Frontal cortex (tissue), 4 donors: ENCODE measurements around the gene UBL4A. TPM values are rescaled to one million over a fixed set of nuclear protein-coding genes. Genes with fewer than 3 reads are reported as not detected.

Source experiments
- DNase-seq, 2 donors: peaks; one replicate each; pipeline ENCODE4 v3.0.0; 2012; ENCODE audit warnings: low spot score in 2 of 2
- FAIRE-seq: peaks from 2 replicates; lab custom pipeline; 2012; peaks lifted over from hg19 to GRCh38; lab: Jason Lieb, UNC
- total RNA-seq: library from RNA; depleted of rRNA; stranded (reverse); fragments of >200 nt; gene quantifications from one replicate; pipeline ENCODE4 v1.2.3, GENCODE V29; 2014
- donor health status: control.
- donor health status: control.
- donor health status: control.

The UBL4A gene
- 39.1 TPM for total RNA-seq

DNA sequence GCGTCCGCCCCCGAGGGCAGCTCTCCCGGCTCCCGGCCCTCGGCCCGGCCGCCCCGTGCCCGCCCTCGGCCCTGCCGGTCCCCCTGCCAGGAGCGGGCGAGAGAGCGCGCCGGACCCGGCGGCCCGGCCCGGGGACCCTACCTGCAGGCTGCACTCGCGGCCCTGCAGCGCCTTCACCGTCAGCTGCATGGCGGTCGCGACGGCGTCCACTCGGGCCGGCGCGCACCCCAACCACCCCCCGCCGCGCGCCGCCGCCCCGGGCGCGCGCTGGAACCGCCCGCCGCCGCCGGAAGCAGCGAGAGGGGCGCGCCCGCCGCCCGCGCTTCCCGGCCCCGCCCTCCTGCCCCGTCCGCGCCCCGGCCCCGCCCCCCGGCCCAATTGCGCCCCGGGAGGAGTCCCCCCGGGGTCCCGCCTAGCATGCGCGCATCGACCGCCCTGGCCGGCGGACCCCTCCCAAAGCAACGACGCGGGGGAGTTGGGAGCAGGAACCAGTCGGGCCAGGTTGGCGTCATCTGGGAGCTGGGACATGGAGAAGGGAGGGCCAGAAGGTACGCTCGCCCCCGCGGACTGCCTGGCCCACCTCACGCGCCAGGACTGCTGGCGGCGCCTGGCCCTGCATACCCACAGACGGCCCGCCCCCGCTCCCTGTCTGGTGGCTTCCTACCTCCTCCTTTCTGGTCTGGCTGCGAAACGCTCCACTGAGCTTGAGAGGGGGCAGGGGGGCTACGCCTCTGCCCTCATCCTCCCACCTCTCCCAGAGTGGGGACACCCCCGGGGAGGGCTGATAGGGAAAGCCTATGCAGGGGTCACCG, at the start of gene UBL4A:
TSS of gene UBL4A (minus strand) at position 220 of the 812 bp plus-strand sequence. CDS start at position 189, 31 bp downstream.
- no peak for FAIRE-seq
- DNase-seq, result peak; percentile 66 to 74

DNA sequence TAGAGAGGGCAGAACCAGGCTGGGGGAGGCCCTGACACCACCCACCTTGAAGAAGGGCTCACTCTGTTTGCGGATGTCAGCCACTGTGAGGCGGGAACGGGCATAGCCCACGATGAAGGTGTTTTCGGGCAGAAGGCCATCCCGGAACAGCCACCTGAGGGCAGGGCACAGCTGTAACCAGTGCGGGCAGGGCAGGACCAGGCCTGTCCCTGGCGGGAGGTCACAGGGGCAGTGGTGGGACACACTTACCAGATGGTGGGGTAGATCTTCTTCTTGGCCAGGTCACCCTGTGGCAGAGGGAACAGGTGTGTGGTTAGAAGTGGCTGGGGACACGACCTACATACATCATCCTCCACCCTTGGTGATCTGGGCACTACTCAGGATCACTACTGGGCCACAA, 49.5 kb upstream of the UBL4A start:
- FAIRE-seq, result no peak
- no peak for DNase-seq

DNA sequence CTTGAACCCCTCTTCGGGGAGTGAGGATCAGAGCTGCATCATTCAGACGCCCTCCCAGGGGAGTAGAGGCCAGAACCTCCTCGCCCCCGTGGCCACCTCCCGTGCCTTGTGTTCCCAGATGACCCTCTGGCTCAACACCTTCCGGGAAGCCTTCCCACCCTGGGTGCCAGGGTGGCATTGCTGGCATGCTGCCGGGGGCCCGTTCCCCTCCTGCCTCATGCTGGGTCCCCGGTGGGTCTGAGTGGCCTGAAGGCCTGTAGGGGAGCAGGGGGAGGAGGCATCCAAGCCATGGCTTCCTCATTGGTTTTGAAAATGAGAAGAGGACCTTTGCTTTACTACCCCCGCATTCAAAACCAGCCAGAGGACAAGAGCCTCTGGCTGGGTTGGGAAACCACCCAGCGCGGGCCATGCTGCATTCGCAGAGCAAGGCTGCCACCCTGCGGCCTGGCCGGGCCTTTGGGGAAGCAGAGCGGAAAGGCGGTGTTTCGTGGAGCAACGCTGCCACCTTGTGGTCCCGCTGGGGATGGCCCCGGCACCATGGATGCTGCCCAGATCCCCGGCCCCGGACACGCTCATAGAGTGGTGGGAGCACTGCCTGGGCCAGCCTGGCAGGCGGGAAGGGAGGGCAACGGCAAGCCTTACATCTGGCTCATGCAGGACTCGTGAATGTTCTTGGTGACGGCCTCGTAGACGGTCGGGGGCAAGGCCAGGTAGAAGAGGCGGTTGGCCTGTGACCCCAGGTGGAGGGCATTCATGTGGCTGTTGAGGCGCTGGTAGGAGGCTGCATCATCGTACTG, 48.3 kb upstream of the UBL4A start:
- FAIRE-seq (no peak), DNase-seq (peak; percentile 86)

DNA sequence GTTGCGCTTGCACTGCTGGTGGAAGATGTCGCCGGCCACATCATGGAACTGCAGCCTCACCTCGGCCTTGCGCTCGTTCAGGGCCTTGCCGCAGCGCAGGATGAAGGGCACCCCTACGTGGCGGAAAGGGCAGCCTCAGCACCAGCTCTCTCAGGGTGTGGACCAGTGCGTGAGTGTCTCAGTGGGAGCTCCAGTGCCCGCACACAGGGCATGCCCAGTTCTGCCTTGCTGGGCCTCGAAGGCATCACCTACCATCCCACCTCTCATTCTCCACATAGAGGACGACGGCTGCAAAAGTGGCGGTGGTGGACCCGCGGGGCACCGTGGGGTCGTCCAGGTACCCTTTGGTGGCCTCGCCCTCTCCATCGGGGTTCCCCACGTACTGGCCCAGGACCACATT, 46.3 kb upstream of the UBL4A start:
- no peak for FAIRE-seq

DNA sequence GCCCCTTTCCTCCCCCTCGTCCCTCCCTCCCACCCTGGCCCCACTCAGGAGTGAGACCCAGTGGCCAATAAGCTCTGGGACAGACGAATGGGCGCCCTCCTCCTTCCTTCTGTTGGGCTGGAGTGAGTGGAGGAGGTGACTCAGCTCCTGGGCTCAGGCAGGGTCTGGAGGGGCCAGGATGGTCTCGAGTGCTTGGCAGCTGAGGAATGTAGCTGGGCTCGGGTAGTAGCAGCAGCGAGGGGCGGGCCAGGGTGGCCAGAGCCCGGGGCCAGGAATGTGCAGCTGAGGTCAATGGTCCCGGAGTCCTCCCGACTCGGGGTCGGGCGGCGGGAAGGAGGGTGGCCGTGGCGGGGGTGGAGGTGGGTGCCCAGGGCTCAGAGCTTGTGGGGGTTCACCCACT, 45.2 kb upstream of the UBL4A start:
- DNase-seq, result no peak
- no peak for FAIRE-seq

More for the DNA sequence above, 46.3 kb upstream of the UBL4A start:
- DNase-seq, result no peak

DNA sequence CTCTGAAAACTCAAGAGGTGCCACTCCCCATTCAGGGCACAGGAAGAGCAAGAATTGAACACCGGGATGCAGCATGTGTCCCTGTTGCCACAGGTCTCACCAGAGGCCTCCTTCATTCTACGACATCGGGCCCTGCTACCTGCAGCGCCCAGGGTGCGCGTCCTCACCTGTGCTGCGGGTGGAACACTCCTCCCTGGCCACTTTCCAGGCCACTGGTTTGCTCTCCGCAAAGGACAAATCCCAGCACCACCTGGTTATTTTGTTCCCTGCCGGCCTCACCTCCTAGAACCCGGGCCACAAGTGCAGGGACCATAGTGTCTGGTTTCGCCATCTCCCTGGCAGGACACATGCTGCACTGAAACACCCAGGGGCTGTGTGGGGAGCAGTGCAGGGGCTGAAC, 43.9 kb upstream of the UBL4A start:
- FAIRE-seq, result no peak

DNA sequence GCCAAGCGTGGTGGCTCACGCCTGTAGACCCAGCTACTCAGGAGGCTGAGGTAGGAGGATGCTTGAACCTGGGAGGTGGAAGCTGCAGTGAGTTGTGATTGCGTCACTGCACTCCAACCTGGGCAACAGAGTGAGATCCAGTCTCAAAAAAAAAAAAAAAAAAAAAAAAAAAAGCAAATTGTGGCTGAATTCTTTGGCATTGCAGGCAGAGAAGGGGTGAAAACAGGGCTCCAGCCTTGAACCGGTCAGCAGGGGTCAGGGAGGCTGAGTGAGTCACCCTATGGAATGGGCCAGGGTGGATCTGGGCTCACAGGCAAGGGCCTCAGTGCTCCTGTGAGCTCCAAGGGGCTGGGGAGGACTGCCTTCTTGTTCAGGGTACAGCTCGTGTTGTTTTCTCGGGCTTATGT, 42.8 kb upstream of the UBL4A start:
- FAIRE-seq (no peak), DNase-seq (no peak)

More for the DNA sequence above, 43.9 kb upstream of the UBL4A start:
- DNase-seq, result no peak

DNA sequence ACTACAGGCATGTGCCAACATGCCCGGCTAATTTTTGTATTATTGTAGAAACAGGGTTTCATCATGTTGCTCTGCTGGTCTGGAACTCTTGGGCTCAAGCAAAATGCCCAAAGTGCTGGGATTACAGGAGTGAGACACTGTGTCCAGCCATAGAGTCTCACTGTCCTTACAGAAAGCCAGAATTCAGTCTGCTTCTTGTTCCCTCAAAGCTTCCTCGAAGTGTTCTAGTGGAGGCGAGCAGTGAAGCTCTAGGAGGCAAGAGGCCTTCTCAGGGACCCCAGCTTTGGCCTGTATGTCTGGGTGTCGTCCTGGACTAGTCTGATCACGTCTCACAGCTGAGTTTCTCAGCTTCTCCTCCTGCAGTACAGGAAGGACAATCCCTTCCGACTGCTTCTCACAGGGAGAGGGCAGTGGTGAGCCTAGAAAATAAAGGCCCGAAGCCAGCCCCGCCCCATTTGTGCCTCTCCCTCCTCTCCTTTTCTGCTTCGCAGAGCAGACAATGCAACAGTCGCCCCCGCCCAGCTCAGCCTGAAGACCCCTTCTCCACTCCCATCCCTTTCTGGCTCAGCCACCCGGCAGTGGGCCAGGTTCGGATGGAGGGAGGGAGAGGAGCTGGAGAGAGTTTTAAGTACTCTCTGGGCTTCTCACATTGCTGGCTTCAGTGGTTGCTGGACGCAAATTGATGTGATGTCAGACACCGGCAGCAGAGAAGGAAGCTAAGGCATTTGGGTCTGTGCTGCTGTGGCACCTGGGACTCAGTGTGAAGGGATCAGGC, 40.7 kb upstream of the UBL4A start:
- FAIRE-seq (no peak), DNase-seq (peak; percentile 53 to 62)

DNA sequence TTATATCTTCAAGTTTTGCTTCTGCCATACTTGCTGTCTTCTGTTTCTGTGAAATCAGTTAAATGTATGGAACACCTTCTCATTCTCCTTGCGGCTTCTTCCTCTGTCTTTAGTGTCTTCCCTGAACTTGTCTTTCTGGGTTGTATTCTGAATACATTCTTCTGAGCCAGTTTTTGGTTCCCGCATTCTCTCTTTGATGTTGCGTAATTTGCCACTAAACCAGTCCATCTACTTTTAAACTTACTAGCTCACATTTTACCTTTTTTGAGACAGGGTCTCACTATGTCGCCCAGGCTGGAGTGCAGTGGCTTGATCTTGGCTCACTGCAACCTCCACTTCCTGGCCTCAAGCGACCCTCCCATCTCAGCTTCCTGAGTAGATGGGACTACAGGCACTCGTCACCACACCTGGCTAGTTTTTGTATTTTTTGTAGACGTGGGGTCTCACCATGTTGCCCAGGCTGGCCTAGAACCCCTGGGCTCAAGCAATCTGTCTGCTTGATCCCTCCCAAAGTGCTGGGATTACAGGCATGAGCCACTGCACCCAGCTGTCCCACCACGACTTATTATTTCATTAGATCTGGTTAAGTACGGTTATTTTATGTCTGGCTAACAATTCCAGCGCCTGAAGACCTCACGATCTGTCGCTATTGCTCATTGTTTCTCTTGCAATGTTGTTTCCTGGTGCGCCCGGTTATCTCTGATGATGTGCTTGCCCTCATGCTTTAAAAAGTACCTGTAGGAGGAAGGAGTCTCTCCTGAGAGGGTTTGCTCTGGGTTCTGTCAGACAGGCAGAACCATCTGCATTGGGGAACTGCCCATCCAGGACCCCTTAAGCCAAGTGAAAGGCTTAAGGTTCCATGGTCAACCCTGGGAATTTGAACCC, 39.4 kb upstream of the UBL4A start:
- DNase-seq (no peak), FAIRE-seq (no peak)

DNA sequence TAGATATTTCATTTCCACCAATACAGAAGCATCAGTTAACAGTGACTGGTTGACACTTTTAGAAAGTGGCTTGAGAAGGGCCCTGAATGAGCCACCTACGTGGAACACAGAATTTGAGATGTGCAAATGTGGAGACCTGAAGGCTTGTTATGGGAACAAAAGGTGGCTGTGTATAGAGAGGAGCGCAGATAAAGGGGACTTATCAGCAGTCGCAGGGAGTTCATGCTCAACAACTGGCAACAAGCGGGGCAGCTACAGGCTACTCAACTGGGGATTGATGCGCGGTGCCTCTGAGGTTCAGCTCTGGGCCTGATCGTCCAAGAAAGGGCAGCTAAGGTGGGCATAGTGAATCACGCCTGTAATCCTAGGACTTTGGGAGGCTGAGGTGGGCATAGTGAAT, 33.0 kb upstream of the UBL4A start:
- FAIRE-seq (no peak), DNase-seq (no peak)

DNA sequence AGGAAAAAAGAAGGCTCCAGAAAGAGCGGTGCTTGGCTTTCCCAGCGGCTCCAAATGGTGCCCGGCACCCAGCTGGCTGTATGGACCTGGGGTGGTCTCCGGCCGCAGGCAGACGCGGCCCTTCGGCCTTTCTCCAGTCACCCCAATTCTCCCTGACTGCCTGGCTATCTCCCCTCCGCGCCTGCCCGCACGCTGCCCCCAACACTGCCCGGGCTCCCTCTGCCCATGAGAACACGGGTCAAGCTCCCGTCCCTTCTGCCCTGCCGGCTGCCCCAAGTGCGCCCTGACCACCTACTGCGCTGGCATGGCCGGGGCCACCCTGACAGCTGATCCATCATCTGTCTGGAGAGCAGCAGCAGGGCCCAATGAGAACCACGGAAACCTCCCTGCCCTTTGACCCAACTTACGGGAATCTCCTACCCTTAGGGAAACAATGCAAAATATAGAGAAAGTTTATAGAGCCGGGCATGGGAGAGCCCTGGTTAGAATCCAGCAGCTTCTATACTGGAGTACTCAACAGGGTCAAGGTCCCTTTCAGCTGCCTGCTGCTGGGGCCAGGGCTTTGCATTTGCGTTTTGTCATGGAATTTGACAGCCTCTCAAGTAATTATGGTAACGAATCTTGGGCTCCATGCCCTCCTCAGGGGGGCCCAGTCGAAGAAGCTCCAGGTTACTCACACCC, 30.8 kb upstream of the UBL4A start:
- FAIRE-seq (no peak), DNase-seq (no peak)

DNA sequence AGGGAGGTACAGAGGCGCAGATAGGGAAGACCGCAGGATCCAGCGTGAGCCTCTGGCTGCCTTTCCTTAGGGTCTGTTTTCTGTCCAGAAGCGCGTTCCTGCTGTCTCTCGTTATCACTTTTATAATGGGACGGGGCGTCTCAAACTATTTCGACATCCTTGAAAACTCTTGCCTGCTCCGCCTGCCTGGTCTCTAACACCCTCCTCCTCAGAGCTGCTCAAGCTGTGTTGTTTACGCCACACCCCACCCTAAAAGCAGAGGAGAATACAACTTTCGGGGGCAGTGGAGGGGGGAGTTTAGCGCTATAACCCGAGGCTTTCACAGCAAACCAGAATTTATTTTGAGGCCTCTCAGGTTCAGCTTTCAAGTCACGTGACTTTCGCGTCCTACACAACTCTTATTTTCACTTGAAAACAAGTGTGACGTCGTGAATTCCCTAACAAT, 30.3 kb upstream of the UBL4A start:
- DNase-seq (no peak), FAIRE-seq (no peak)

DNA sequence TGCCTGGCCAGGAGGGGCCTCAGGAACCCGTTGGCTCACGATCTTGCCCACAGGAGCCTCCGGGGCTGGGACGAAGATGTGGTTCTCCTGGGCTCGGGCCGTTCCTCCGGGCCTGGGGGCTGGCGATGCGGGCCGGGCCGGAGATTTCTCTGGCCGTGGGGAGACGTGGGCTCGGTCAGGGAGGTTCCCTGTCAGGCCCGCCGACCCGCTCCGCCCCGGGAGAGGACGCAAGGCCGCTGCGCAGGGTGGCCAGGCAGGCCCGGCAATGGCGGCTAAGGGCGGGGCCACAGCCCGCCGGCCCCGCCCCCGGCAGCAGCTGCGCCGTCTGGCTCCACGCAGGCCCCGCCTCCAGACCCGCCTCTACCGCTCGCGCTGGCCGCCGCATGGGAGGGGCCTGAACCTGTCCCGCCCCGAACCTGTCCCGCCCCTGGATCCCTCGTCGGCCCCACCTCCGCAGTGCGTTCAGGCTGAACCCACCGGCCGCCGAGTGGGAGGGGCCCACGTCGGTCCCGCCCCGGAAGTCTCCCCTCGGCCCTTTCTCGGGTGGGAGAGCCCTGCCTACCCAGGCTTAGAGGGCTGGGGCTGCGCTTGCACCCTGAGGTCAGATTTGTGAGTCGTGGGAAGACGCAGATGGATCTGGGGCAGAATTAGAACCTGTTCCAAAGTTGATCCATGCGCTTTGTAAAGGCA, 29.7 kb upstream of the UBL4A start, which contains the start of gene FAM3A:
TSS of gene FAM3A (minus strand) at position 267 of the 690 bp plus-strand sequence. CDS start 460 bp downstream, outside the sequence.
- FAIRE-seq (no peak), DNase-seq (peak; percentile 79 to 83)

DNA sequence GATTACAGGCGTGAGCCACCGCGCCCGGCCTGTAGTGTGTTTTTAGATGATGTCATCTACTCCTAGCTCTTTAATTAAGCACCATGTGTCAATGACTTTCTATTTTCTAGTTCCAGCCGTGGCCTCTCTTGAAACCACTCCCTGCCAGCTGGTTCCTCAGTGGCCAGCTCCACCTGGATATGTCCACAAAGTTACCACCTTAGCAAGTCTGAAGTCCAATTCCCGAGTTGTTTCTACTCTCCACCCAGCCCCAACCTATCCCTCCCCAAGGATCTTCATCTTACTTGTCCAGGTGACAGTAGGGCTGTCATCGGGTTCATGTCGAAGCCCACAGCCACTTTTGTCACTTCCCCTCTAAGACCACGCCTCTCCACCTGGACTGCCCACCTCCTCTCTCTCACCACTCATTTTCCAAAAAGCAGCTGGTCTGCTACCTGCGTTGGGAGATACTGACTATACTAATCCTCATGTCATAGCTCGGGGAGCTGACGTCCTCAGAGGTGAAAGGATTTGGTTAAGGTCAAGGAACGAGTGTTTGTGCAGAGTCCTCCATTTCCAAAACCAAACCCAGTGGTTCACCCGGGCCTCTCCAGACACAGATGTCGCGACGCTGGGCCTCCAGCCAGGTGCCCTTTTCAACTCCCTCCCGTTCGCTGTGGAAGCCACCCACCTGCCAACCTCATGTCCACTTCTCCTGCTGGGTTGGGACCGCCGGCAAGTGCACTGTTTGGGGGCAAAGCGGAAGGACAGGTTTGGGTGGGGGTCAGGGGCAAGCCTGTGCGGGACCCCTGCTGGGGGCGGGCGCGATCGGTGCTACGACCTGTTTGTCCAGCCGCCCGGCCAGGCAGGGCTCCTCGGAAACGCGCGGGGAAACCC, 28.9 kb upstream of the UBL4A start:
- FAIRE-seq, result no peak
- no peak for DNase-seq

DNA sequence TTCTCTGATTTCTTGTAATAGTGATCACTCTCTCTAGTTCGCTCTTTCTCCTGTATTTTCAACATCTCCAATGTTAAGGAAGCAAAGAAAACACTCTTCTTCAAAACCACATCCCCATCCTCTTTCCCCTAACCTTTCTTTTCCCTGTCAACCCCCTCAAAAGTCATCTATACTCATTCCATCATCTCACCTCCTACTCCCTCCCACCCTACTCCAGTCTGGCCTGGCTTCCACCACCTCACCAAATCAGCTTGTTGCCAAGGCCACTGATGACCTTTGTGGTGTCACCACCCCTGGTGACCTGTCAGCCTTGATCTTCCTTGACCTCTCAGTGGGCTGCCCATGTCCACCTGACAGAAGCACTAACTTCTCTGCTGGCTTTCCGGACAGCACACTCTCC, 27.3 kb upstream of the UBL4A start:
- no peak for DNase-seq
- FAIRE-seq, result no peak

DNA sequence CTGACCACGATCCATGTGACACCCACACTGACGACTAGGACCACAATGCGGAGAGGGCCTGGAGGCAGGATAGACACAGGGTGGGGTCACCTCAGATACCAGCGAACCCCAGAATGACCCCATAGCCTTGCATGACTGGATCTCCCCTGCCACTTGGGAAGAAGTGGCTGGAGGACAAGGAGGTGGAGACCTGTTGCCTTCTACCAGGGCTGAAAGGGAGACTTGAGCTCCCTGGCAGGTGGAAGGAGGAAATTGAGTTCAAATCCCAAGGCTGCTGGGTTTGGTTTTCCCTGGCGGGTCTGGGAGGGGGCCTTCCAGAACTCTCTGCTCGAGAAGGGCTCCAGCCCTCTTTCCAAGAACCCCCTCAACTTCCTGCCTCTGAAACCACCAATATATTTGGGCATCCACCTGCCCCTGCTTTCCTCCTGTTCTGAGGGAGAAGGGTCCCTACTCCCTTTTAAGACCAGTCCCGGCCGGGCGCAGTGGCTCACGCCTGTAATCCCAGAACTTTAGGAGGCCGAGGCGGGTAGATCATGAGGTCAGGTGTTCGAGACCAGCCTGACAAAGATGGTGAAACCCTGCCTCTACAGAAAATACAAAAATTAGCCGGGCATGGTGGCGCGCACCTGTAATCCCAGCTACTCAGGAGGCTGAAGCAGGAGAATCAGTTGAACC, 26.6 kb upstream of the UBL4A start:
- FAIRE-seq, result no peak
- DNase-seq, result no peak

DNA sequence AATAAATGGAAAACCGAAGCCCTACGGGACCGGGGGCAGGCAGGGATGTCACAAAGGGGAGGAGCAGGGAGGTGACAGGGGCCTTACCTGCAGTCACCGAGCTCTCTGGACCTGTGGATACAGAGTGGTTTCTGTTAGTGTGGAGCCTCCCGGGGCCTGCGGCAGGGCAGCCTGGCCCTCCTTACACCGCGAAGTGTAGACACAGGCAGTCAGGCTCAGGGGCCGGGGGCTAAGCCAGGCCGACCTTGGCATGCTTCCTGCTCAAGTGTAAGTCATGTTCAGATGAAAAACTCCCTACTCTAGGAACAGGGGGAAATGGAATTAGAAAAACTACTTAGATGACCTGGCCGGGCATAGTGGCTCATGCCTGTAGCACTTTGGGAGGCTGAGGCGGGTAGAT, 25.3 kb upstream of the UBL4A start:
- no peak for FAIRE-seq

More for the DNA sequence above, 25.3 kb upstream of the UBL4A start:
- DNase-seq, result no peak
